Measurements from ENCODE around the gene CRHR2. TPM values are rescaled to one million over a fixed set of nuclear protein-coding genes. Genes with fewer than 3 reads are reported as not detected.

Gene CRHR2
- total and polyA plus RNA-seq, 2 experiments from 2014 or later, result 0.39 to 0.77 TPM

GRCh38 chr7:30664184-30664885, 17.9 kb downstream of the CRHR2 start:
- Histone ChIP-seq H3K4me3 (no peak overlapping the region), H3K27ac (no peak overlapping the region), H3K9me3 (ENCODE audit: low read depth) (no peaks in the 10 kb centered on the region), H3K4me1 (ENCODE audit: low read depth) (no peaks in the 10 kb centered on the region), H3K27me3 (no peaks in the 10 kb centered on the region), H3K36me3 (no peaks in the 10 kb centered on the region)
- DNase-seq (ENCODE audit: low read depth in 1 of 2, low spot score in 1 of 2), result no peak
- TF ChIP-seq CTCF (IDR thresholded peaks at IDR 0.05; ENCODE audit: low read depth, low read length), result no peak

GRCh38 chr7:30663414-30663813, 18.8 kb downstream of the CRHR2 start:
- Histone ChIP-seq H3K4me3 (no peak overlapping the region), H3K27ac (no peak overlapping the region), H3K4me1 (ENCODE audit: low read depth) (no peaks in the 10 kb centered on the region), H3K27me3 (no peaks in the 10 kb centered on the region), H3K9me3 (ENCODE audit: low read depth) (no peaks in the 10 kb centered on the region), H3K36me3 (no peaks in the 10 kb centered on the region)
- TF ChIP-seq CTCF (IDR thresholded peaks at IDR 0.05; ENCODE audit: low read depth, low read length), result no peak
- DNase-seq (ENCODE audit: low read depth in 1 of 2, low spot score in 1 of 2), result no peak

- no peak for TF ChIP-seq CTCF (IDR thresholded peaks at IDR 0.05; ENCODE audit: low read depth, low read length)
- no peaks in the 10 kb centered on the region for H3K4me1 ChIP-seq (ENCODE audit: low read depth)
- H3K27me3 ChIP-seq, result no peaks in the 10 kb centered on the region
- H3K27ac ChIP-seq, result no peak overlapping the region
- H3K36me3 ChIP-seq, result no peaks in the 10 kb centered on the region
- no peak for DNase-seq (ENCODE audit: low read depth in 1 of 2, low spot score in 1 of 2)
- no peak overlapping the region for H3K4me3 ChIP-seq
- H3K9me3 ChIP-seq (ENCODE audit: low read depth), result no peaks in the 10 kb centered on the region
Observed at GRCh38 chr7:30662431-30662939, 19.8 kb downstream of the CRHR2 start.

GRCh38 chr7:30661926-30662325, 20.3 kb downstream of the CRHR2 start:
- DNase-seq (ENCODE audit: low read depth in 1 of 2, low spot score in 1 of 2), result no peak
- no peaks in the 10 kb centered on the region for H3K27me3 ChIP-seq
- H3K36me3 ChIP-seq, result no peaks in the 10 kb centered on the region
- TF ChIP-seq CTCF (IDR thresholded peaks at IDR 0.05; ENCODE audit: low read depth, low read length), result no peak
- no peaks in the 10 kb centered on the region for H3K4me1 ChIP-seq (ENCODE audit: low read depth)
- no peak overlapping the region for H3K27ac ChIP-seq
- no peak overlapping the region for H3K4me3 ChIP-seq
- H3K9me3 ChIP-seq (ENCODE audit: low read depth), result no peaks in the 10 kb centered on the region

GRCh38 chr7:30660331-30661255, 21.7 kb downstream of the CRHR2 start:
- H3K9me3 ChIP-seq (ENCODE audit: low read depth), result no peaks in the 10 kb centered on the region
- DNase-seq (ENCODE audit: low read depth in 1 of 2, low spot score in 1 of 2), result no peak
- no peak overlapping the region for H3K27ac ChIP-seq
- no peak overlapping the region for H3K4me3 ChIP-seq
- H3K4me1 ChIP-seq (ENCODE audit: low read depth), result no peaks in the 10 kb centered on the region
- no peaks in the 10 kb centered on the region for H3K36me3 ChIP-seq
- no peak for TF ChIP-seq CTCF (IDR thresholded peaks at IDR 0.05; ENCODE audit: low read depth, low read length)
- H3K27me3 ChIP-seq, result no peaks in the 10 kb centered on the region
